GM19025 (cell line): Measurements from ENCODE around the gene NOCT.
A peak's percentile ranks its signal among the peaks of the same experiment; 100 is the strongest.
"Not testable (repeated sequence)": the region's sequence is repeated elsewhere in the genome, so short reads cannot be mapped to it uniquely, and the experiment has no call there.

Source experiments
- ATAC-seq: cut with Tn5 transposase; IDR thresholded peaks from one replicate; pipeline ENCODE4 v1.9.1; 2021; ENCODE audit warnings: mild to moderate bottlenecking, low read depth, moderate library complexity; ENCODE audit not compliant: unreplicated experiment

Gene NOCT

DNA sequence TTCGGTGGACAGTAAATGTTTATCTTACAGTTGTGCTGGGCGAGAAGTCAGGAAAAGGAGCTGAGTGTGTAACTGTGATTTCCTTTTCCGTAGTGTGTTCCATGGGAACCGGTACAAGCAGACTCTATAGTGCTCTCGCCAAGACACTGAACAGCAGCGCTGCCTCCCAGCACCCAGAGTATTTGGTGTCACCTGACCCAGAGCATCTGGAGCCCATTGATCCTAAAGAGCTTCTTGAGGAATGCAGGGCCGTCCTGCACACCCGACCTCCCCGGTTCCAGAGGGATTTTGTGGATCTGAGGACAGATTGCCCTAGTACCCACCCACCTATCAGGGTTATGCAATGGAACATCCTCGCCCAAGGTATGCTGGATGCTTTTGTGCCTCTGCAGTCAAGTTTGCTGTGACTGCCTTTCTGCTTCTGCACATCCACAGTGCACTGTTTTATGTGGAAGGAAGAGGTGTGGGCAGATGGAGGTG lies 27.4 kb downstream of the NOCT start:
- ATAC-seq: no peak

DNA sequence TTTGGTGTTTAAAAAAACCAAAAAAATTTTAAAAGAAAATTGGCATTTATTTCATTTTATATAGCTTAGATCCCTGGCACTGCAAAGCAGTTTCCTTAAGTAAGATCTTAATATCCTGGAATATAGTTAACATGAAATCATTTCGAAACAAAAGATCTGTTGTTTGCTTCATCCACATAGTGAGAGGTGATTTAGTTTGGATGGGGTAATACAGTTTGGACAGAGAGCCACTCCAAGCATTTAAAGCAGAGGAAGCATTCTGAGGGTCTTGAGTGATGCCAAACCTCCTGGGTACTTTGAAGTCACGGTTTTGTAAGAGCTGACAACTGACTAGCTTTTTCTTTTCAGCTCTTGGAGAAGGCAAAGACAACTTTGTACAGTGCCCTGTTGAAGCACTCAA lies 28.7 kb downstream of the NOCT start:
- ATAC-seq: no peak

DNA sequence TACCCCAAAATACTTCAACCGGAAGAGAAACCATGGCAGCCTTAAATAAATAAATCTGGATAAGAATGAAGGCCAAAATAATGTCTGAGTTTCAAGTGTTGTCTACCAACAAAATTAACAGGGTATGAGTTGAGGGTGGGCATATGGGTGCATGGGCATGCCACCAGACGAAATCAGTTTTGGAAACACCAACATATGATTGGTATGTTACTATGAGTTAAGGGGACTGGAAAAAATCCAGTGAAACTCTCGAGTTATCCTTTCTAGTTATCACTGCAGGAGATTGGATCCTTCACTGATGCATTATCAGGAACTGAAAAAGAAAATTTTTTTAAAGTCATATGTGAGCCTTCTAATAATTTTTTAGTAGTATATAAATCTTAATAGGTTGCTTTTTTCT lies 32.4 kb downstream of the NOCT start:
- no peak for ATAC-seq

DNA sequence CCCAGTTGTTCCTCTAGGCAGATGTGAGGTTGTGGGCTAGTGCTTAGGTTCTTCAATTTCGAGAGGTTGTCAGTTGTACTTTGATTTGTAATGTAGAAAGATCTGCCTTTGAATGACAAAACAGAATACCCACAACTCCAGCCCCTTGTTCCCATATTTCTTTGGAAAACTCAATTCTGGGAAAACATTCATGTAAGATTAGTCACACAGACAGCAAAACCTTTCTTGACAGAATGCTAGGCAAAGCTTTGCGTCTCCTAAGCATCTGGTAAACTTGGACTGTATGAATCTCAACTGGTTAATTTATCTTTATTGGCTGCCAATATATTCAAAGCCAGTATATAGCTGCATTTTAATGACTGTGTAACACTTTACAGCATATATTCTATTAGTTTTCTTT lies 34.9 kb downstream of the NOCT start:
- no peak for ATAC-seq

DNA sequence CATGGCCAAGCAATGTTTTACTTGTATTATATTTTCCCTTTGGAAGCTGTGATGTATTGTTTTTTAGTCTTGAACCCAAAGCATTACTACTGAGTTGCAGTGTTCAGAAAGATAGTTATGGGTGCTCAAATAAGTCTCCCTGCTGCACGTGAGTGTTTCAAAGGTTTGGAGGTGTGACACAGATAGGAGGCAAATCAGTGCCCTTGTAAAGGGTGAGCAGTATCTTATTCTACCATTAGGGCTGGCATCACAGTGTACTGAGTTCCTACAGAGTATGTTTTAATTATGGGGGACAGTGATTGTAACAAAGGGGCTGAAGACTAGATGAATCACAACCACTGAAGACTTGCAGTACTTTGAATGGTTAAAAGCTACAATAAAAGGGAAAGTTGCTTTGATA lies 38.3 kb downstream of the NOCT start:
- no peak for ATAC-seq

DNA sequence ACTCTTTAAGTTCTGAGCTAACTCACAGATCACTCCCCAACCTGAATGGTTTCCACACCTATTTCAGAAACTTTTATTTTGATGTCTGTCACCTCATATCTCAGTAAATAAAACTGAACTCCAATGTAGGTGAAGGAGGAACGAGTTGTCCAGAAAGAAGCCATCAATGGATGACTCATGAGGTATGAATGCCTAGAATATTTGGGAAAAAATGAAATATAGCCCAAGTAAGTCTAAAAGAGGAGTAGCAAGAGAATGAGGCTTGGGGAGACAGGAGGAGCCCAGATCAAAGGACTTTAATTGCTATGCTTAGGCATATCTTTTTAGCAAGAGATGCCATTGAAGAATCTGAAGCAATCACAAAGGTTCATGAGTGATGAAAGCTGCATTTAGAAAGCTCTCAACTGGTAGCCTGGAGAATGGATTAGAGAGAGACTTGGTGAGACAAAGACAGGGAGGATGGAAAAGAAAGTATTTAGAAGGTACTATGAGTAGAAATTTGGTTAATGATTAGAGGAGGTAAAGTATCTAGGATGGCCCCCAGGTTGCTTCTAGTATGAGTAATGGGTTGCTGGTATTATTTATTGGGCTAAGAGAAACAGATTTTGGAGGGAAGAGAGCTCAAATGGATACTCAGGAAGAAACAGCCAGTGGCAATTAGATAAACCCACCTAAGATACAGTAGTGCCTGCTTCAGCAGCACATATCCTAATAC lies 39.4 kb downstream of the NOCT start:
- ATAC-seq: no peak

DNA sequence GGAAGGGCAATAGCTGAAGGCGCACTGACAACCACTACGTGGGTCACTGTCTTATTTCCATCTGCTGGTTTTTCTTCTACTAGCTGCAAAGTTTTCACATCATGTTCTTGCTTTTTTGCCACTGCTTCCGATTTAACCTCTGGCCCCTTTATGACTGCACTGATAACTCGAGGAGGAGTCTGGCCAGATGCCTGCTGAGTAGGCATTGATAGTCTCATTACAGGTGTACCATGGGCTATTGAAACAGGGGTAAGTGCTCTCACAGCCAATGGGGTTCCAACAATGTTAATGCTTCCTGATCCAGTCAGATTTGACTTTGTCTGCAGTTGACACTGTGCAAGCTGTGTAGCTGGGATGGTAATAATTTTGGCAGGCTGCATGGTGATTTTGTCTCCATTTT lies 43.4 kb downstream of the NOCT start:
- not testable (repeated sequence) for ATAC-seq

DNA sequence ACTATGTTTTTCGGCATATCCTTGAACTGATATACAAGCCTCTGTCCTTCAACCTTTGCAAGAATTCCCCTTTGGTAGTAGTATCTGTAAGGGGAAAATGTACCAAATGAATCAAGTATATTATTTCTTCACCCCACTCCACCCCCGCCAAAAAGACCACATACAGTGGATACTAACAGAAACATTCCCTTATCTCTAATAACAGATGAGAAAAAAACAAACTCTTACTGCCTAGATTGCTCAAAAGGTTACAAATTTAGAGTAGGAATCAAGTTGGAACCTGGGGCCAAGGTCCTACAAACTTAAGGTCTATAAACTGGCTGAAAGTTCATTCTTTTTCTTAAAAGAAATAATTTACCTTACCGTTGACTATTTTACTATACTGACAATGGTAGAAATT lies 45.0 kb downstream of the NOCT start:
- ATAC-seq: no peak

DNA sequence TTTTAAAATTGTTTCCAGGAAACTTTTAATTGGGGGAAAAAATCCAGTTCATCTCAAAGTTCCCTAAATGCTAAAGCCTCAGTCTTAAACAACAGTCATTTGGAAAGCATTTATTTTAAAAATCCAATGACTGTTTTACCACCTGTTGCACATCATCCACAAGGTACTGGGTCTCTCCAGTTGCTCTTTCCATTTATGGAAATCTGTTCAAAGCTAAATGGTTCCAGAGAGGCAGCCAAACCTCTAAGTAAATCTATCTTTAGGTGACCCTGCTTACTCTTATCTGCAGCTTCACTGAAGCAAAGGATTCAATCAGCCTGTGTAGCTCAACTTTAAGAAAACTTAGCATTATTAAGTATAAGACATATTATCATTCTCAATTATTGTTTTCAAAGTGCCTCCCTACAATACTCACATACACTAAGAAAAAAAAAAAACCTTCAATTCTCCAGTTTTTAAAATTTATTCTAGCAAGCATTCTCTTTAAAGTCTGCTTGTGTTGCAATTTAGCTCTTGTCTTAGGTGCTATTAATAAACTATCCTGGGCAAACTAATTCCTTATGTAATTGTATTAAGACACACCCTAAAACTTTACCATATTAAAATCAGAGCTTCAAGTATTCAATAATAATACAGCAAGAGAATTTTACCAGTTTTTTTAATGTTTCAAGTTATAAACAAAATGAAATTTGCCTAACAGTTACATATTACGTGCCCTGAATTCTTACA lies 60.6 kb downstream of the NOCT start:
- no peak for ATAC-seq

DNA sequence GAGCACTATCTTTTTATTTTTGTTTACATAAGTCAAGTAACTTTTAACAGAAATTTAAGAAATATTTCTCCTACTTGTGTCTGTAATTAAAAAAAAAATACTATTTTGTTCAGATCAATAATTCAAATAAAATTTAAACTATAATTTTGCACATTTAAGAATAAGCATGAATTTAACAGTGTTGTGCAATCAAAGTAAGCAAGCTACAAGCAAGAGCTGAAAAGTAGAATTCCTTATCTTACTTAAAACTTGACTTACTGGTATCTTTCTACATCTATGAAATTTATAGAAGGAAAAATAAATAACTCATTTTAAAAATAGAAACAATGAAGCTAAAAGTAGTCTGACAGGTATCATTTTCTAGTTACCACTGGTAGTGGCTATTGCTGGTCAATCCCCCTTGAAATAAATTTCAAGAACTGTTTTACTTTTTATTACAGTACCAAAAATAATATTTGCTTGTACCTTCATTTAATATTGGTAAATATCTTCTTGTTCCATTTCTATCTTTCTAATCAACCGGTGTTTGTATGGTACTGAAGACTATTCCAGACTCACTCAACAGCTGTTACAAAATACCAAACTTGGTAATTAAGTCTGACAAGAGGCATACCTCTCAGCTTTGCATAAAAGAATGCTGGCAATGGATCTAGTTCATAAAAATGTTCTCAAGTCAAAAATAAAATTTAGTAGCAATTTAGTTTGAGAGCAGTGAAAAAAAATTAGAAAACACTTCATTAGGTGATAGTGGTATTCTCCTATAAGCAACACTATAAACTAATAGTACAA lies 62.2 kb downstream of the NOCT start:
- ATAC-seq: no peak

DNA sequence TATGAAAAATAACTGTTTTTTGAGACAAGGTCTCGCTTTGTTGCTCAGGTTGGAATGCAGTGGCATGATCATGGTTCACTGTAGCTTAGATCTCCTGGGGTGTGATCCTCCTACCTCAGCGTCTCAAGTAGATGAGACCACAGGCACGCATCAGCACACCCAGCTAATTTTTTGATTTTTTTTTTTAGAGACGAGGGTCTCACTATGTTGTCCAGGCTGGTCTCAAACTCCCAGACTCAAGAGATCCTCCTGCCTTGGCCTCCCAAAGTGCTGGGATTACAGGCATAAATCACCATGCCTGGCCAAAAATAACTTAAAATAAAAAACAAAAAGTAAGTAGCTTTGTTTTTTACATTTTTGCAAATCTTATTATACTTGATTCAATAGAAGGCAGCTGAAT lies 63.3 kb downstream of the NOCT start:
- no peak for ATAC-seq

DNA sequence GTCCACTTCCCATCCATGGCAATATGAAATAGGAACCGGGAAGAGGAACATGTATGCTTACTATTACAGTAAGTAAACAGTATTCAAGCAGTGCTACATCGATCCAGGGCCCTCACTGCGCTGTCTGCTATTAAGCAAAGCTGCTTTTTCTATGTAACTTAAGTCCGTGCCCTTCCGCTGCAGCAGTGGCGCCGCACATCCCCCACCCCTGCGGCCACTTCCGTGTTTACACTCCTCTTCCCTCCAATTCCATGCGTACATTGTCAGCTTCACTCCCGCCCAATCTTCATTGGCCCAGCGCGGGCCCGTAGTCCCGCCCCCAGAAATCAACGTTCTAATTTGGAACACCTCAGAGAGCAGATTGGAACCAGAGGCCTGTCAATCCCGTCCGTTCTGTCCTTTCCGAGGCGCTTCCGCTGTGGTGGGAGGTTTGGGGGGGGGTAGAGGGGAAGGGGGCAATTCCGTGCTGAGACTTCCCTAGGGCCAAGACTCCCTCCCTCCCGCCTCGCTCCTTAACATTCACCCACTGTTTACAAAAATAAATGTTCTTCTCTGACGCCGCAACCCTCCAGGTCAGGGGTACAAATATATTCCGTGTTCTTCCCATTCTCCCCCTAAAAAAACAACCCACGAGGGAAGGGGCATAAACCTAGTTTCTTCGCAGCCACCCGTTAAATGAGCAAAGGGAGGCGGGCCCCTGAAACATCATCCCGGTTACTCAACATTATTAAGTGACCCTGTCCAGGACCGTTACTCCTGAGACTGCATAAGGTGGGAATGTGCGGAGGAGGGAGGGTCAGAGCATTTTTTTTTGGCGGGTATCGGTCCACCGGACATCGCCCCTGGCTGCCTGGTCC lies 67.4 kb downstream of the NOCT start:
- peak; percentile 79 for ATAC-seq

DNA sequence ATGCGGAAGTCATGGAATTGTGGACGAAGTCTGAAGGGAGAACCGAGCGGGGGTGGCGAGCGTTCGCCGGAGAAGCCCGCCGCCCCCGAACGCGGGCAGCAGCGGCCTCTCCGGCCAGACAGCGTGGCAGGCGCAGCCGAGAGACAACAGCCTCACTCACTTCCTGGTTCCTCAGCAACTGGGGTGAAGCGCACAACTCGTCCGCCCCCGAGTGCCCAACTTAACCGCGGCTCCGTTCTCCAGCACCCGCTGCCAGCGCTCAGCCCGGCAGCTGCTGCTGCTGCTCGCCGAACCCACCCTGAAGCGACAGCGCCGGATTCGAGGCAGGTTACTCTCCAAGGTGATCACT lies 68.0 kb downstream of the NOCT start:
- ATAC-seq: peak; percentile 22

DNA sequence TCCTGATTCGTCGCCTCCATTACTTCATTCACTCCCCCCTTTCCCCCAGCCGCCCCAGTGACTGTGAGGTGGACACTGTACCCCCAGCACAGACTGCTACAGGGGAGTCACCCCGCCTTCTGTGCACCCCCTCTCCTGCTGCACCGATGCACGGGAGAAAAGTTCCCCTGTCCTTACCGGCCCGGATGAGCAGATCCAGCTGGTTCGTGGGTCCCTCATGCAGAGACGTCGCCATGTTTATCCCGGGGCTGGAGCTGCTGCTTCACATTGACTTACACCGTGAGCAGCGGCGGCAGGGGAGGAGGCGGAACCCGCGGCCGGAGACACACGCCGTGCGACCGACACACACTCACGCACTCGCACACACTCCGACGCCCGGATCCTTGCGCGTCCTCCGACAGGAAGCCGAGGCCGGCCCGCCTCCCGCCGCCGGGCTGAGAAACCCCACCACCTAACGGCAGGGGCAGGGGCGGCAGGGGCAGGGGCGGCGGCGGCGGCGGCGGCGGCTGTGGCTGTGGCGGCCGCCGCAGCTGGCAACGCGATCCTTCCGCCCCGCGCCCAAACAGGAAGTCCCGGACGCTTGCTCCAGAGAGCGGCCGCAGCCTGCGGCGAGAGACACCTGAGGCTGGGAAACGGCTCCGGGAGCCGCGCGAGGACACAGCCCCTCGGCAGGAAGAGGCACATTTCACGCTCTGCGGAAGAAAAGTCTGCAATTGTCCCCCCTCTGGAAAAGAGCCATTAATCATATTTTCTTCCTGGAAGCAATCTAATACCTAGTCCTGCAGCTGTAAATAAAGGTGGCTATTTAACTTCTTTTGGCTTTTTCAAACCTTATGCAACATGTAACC lies 68.6 kb downstream of the NOCT start:
- ATAC-seq: peak; percentile 49

DNA sequence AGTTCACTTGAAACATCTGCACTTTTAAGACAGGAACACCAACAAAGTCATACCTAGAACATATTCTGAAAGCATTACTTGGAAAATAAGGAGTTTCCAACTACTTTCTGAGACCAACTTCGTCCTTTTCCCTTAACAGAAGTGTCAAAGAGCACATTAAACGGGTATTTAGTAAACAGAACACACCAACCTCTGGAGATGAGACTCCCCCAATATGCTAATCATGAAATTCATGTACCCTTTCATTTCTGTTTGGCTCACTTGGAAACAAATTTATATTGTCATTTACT lies 69.2 kb downstream of the NOCT start:
- no peak for ATAC-seq

DNA sequence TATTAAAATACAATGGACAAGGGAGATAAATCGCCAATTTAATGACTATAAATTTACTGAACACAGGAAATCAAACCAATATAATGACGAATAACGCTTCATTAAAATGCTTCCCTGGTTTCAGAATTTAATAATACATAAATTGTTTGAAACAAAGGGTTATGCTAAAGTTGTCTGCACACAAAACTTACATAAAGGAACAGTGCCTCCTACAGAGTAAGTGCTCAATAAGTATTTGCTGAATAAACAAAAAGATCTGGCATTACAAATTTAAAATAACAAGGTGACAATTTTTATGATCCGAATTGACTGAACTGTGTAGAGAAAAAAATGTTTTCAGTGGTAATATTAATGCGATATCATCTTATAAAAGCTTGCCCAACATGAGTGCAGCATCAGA lies 69.6 kb downstream of the NOCT start:
- ATAC-seq: no peak

DNA sequence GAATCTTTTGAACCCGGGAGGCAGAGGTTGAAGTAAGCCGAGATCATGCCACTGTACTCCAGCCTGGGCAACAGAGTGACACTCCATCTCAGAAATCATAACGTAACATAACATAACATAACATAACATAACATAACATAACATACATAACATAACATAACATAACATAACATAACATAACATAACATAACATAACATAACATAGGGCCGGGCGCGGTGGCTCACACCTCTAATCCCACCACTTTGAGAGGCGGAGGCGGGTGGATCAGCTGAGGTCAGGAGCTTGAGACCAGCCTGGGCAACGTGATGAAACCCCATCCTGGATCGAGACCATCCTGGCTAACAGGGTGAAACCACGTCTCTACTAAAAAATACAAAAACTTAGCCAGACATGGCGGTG lies 76.7 kb downstream of the NOCT start:
- no peak for ATAC-seq
